Liver (tissue), 2 donors: ENCODE measurements around the gene HS1BP3.

Source experiments
- CTCF ChIP-seq: fragments of 150-350 bp; IDR thresholded peaks from 2 replicates; pipeline ENCODE4 v1.5.1; 2017; ENCODE audit warnings: improper control_type of control experiment, low read depth, low read length; ENCODE audit not compliant: missing input control
- FOXA1 ChIP-seq: IDR thresholded peaks from 2 replicates; pipeline ENCODE4 v1.6.1; 2016; ENCODE audit warnings: antibody characterized with exemption
- donor health status: healthy.

- TF ChIP-seq CTCF (no peak), FOXA1 (no peak)
Observed at GRCh38 chr2:20618886-20619521, 31.9 kb downstream of the HS1BP3 start.
